K562 (cell line): ENCODE results near the gene CSF2. TPM values are rescaled to one million over a fixed set of nuclear protein-coding genes. Genes with fewer than 3 reads are reported as not detected.
A peak's percentile ranks its signal among the peaks of the same experiment; 100 is the strongest.

Experiments
- ATAC-seq: fragments of 200-7000 bp; cut with Tn5 transposase; 3 replicates; pipeline ENCODE4 v1.9.1; 2020; ENCODE audit warnings: moderate library complexity
- BruUV-seq: library from RNA; stranded (reverse); fragments of 400-500 nt; replicated peaks from 2 replicates; lab custom pipeline; 2021; lab: Mats Ljungman, UMichigan
- CTCF ChIA-PET: fragments of 300-600 bp; formaldehyde crosslinking; extraction: SDS; loops from one replicate; lab custom pipeline; 2021; ENCODE audit warnings: low intra/inter-chr PET ratio; lab: Yijun Ruan, JAX
- POLR2A ChIA-PET: fragments of 300-600, 350-650 bp; sonication (Branson Sonifier 250); formaldehyde crosslinking; extraction: SDS; loops from one replicate; lab custom pipeline; 2021; ENCODE audit warnings: antibody characterized with exemption, inconsistent platforms; lab: Yijun Ruan, JAX
- DNase-seq, 4 experiments: peaks; one replicate each; pipeline versions ENCODE4 v3.0.0 to v3.0.0-alpha.2; 2011 to 2018; ENCODE audit warnings: low spot score in 3 of 4, mixed read lengths in 3 of 4; ENCODE audit errors: extremely low read depth in 1 of 4
- FAIRE-seq: peaks from 2 replicates; lab custom pipeline; 2011; peaks lifted over from hg19 to GRCh38; lab: Jason Lieb, UNC
- H2AFZ ChIP-seq: 2 replicates; pipeline ENCODE4 v1.6.0; 2011; ENCODE audit warnings: low read depth, low read length, control low read depth, inconsistent platforms
- H3K27ac ChIP-seq: fragments of 200-600 bp; 3 replicates; pipeline ENCODE4 v1.8.0; 2011; ENCODE audit warnings: low read depth, mild to moderate bottlenecking, control low read depth, inconsistent platforms, low read length, moderate library complexity, mixed read lengths; ENCODE audit errors: extremely low read depth
- H3K27me3 ChIP-seq, 2 experiments: fragments of 300-600 bp in 1 of 2; 2 replicates in 1 of 2; 3 replicates in 1 of 2; pipeline versions ENCODE4 v1.6.0 to v1.8.0; 2011; ENCODE audit warnings: inconsistent platforms in 2 of 2, low read length in 2 of 2, mild to moderate bottlenecking in 1 of 2, mixed read lengths in 1 of 2, moderate library complexity in 1 of 2; ENCODE audit not compliant: control insufficient read depth in 2 of 2, insufficient read depth in 2 of 2
- H3K36me3 ChIP-seq: fragments of 300-600 bp; 3 replicates; pipeline ENCODE4 v1.8.0; 2011; ENCODE audit warnings: mild to moderate bottlenecking, low read length, inconsistent platforms; ENCODE audit not compliant: control insufficient read depth, insufficient read depth
- H3K4me1 ChIP-seq, 2 experiments: fragments of 200-600 bp in 1 of 2; replicated peaks in 1 of 2; 2 replicates in 1 of 2; 3 replicates in 1 of 2; pipeline versions ENCODE4 v1.5.1 to v1.8.0; 2011; ENCODE audit warnings: inconsistent platforms in 2 of 2, low read length in 2 of 2, mild to moderate bottlenecking in 1 of 2, mixed read lengths in 1 of 2, moderate library complexity in 1 of 2; ENCODE audit not compliant: control insufficient read depth in 2 of 2, insufficient read depth in 2 of 2
- H3K4me2 ChIP-seq: 2 replicates; pipeline ENCODE4 v1.6.1; 2011; ENCODE audit warnings: low read length, control low read depth, inconsistent platforms, mixed read lengths; ENCODE audit not compliant: insufficient read depth
- H3K4me3 ChIP-seq: fragments of 200-600 bp; sonication (generic), shearing (Covaris generic); 2 replicates; pipeline ENCODE4 v1.5.1; 2016; ENCODE audit warnings: control low read depth, inconsistent platforms
- H3K79me2 ChIP-seq: fragments of 200-600 bp; 3 replicates; pipeline ENCODE4 v1.8.0; 2011; ENCODE audit warnings: low read length, inconsistent platforms; ENCODE audit not compliant: control insufficient read depth, insufficient read depth
- H3K9ac ChIP-seq, 2 experiments: 2 replicates each; pipeline versions ENCODE4 v1.6.0 to v1.6.1; 2011; ENCODE audit warnings: low read depth in 2 of 2, low read length in 2 of 2, control low read depth in 1 of 2, inconsistent platforms in 1 of 2, mild to moderate bottlenecking in 1 of 2, mixed read lengths in 1 of 2; ENCODE audit not compliant: insufficient read depth in 1 of 2
- H3K9me1 ChIP-seq: one replicate; pipeline ENCODE4 v1.6.0; 2011; ENCODE audit warnings: inconsistent platforms, mild to moderate bottlenecking, low read length, moderate library complexity; ENCODE audit not compliant: control insufficient read depth, insufficient read depth
- H3K9me3 ChIP-seq: replicated peaks from 2 replicates; pipeline ENCODE4 v1.5.1; 2011; ENCODE audit warnings: low read depth, low read length, inconsistent platforms; ENCODE audit not compliant: control insufficient read depth, insufficient read depth
- H4K20me1 ChIP-seq: replicated peaks from 2 replicates; pipeline ENCODE4 v1.6.1; 2011; ENCODE audit warnings: low read length, inconsistent platforms, mixed read lengths; ENCODE audit not compliant: control insufficient read depth, insufficient read depth
- ATF6 ChIP-seq: sonication (generic); formaldehyde crosslinking; IDR thresholded peaks from 2 replicates; pipeline ENCODE4 v1.4.0; 2020; ENCODE audit warnings: mild to moderate bottlenecking, missing genetic modification reagents
- BHLHE40 ChIP-seq: IDR thresholded peaks from 2 replicates; pipeline ENCODE4 v1.6.1; 2011; ENCODE audit warnings: low read length, improper control_type of control experiment
- BRF1 ChIP-seq: IDR thresholded peaks from 3 replicates; pipeline ENCODE4 v1.6.1; 2011; ENCODE audit warnings: borderline replicate concordance, mild to moderate bottlenecking; ENCODE audit not compliant: insufficient read length; ENCODE audit errors: extremely low read depth
- CBX1 ChIP-seq: sonication (generic); IDR thresholded peaks from 2 replicates; pipeline ENCODE4 v1.6.1; 2016; ENCODE audit warnings: antibody characterized with exemption, low read depth, mild to moderate bottlenecking
- CXXC5 ChIP-seq: fragments of 250-450 bp; sonication (Bioruptor Pico); IDR thresholded peaks from 2 replicates; pipeline ENCODE4 v1.8.0; 2022; ENCODE audit warnings: inconsistent platforms, mild to moderate bottlenecking, moderate library complexity
- EP400 ChIP-seq: fragments of 450-650 bp; IDR thresholded peaks from 2 replicates; pipeline ENCODE4 v1.6.1; 2017; ENCODE audit warnings: antibody characterized with exemption, mild to moderate bottlenecking, moderate library complexity
- EWSR1 ChIP-seq: fragments of 450-650 bp; IDR thresholded peaks from 2 replicates; pipeline ENCODE4 v1.6.1; 2018; ENCODE audit warnings: borderline replicate concordance, mild to moderate bottlenecking, low read depth, moderate library complexity; ENCODE audit not compliant: partially characterized antibody
- FOXJ2 ChIP-seq: fragments of 200-800 bp; sonication (Bioruptor generic); IDR thresholded peaks from 2 replicates; pipeline ENCODE4 v1.6.1; 2016; ENCODE audit warnings: missing genetic modification characterization, missing compliant biosample characterization
- PTTG1 ChIP-seq: fragments of 450-650 bp; IDR thresholded peaks from 2 replicates; pipeline ENCODE4 v1.6.1; 2016; ENCODE audit warnings: low read depth, mild to moderate bottlenecking, missing genetic modification characterization, missing compliant biosample characterization
- TGIF2 ChIP-seq: sonication (generic); formaldehyde crosslinking; IDR thresholded peaks from 2 replicates; pipeline ENCODE4 v1.8.1; 2022; ENCODE audit warnings: mild to moderate bottlenecking, missing genetic modification reagents, moderate library complexity
- THAP12 ChIP-seq: fragments of 250-450 bp; sonication (Bioruptor Pico); IDR thresholded peaks from 2 replicates; pipeline ENCODE4 v1.9.0; 2021; ENCODE audit warnings: mild to moderate bottlenecking, inconsistent platforms
- ZNF134 ChIP-seq: fragments of 250-450 bp; sonication (Bioruptor Pico); conservative IDR thresholded peaks from 2 replicates; pipeline ENCODE4 v1.4.0; 2020
- ZNF507 ChIP-seq: conservative IDR thresholded peaks from 2 replicates; pipeline ENCODE4 v1.6.1; 2017; ENCODE audit warnings: missing genetic modification characterization, missing compliant biosample characterization
- WGBS: fragments of 100-300 bp; shearing (Covaris generic); methylation state at CpG from one replicate; pipeline ENCODE4 v1.1.6; 2016; ENCODE audit warnings: low coverage, mixed read lengths; ENCODE audit not compliant: insufficient coverage; ENCODE audit errors: missing lambda C conversion rate; 5-methylcytosine and 5-hydroxymethylcytosine counted together
- in situ Hi-C: fragments of 300-500 bp; cut with MboI; formaldehyde crosslinking; loops from 4 replicates; pipeline ENCODE4 v1.15.0; 2018; ENCODE audit warnings: inconsistent platforms, mixed read lengths
- intact Hi-C: fragments of 100-400 bp; cut with micrococcal nuclease; formaldehyde crosslinking; loops from 2 replicates; pipeline ENCODE4 v1.14.2; 2022
- polyA plus RNA-seq, 8 experiments: library from polyadenylated mRNA; depleted of rRNA in 4 of 8; stranded (reverse) in 5 of 8; unstranded in 3 of 8; fragments of >200 nt; fragmentation: Nextera tagmentation in 2 of 8; fragmentation: Illumina TruSeq in 1 of 8; extraction: Ambion mirVana in 2 of 8; extraction: Trizol in 1 of 8; gene quantifications; 2 replicates each; pipeline versions ENCODE4 v1.2.1 to v1.2.3, GENCODE V29; 2011 to 2014; ENCODE audit warnings: inconsistent platforms in 1 of 8, missing spikeins in 1 of 8
- total RNA-seq, 7 experiments: library from RNA; depleted of rRNA in 6 of 7; stranded (reverse); fragments of >200 nt in 6 of 7; fragmentation: Illumina TruSeq in 2 of 7; extraction: Trizol in 2 of 7; gene quantifications; 2 replicates each; pipeline versions ENCODE4 v1.2.1 to v1.2.3, GENCODE V29; 2011 to 2021; ENCODE audit warnings: low replicate concordance in 1 of 7
- TF ChIP-seq, protein P1 (sequence below), 2 experiments: IDR thresholded peaks; 2 replicates each; pipeline ENCODE4 v1.6.1; 2011; ENCODE audit warnings: borderline replicate concordance in 1 of 2, control low read depth in 1 of 2, low read depth in 1 of 2, low read length in 1 of 2, mild to moderate bottlenecking in 1 of 2, mixed read lengths in 1 of 2, moderate library complexity in 1 of 2; ENCODE audit not compliant: insufficient read depth in 1 of 2, insufficient read length in 1 of 2, poor library complexity in 1 of 2, severe bottlenecking in 1 of 2; ENCODE audit errors: extremely low read depth in 1 of 2

Gene CSF2
- total and polyA plus RNA-seq, 9 of the 15 experiments (the other 6 are each of a cell fraction or from before 2014, with no cell fraction given), result 0.25 to 0.29 TPM; not detected in 7

DNA sequence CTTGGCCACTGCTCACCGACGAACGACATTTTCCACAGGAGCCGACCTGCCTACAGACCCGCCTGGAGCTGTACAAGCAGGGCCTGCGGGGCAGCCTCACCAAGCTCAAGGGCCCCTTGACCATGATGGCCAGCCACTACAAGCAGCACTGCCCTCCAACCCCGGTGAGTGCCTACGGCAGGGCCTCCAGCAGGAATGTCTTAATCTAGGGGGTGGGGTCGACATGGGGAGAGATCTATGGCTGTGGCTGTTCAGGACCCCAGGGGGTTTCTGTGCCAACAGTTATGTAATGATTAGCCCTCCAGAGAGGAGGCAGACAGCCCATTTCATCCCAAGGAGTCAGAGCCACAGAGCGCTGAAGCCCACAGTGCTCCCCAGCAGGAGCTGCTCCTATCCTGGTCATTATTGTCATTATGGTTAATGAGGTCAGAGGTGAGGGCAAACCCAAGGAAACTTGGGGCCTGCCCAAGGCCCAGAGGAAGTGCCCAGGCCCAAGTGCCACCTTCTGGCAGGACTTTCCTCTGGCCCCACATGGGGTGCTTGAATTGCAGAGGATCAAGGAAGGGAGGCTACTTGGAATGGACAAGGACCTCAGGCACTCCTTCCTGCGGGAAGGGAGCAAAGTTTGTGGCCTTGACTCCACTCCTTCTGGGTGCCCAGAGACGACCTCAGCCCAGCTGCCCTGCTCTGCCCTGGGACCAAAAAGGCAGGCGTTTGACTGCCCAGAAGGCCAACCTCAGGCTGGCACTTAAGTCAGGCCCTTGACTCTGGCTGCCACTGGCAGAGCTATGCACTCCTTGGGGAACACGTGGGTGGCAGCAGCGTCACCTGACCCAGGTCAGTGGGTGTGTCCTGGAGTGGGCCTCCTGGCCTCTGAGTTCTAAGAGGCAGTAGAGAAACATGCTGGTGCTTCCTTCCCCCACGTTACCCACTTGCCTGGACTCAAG is 1.5 kb downstream of the CSF2 start:
- WGBS, result 65% methylated on average over 11 of the region's 16 CpGs
- no peaks in the 10 kb centered on the region for H3K9me1 ChIP-seq
- no peak overlapping the region for H3K4me2 ChIP-seq
- POLR2A ChIA-PET, result interaction anchor here (0.6 to 1.1 kb wide), 6 partner anchors 10 to 302 kb away, joined by 3 to 4 read pairs (median 4); no protein-coding TSS in a partner anchor
- peaks cover 26 to 50% of the 10 kb centered on the region in 2 experiments for H3K4me1 ChIP-seq
- no peak overlapping the region for H3K4me3 ChIP-seq
- no peaks in the 10 kb centered on the region for H3K79me2 ChIP-seq
- in situ Hi-C loops (loop anchor here (25.0 kb wide), 1 partner anchor 312 kb away; no protein-coding TSS in a partner anchor), intact Hi-C loops (loop anchor here (5.0 kb wide), 1 partner anchor 37 kb away; no protein-coding TSS in a partner anchor)
- peak; percentile 63 for ATAC-seq
- H3K9ac ChIP-seq, result peak overlapping the region in 1 of 2 experiments; percentile 83; a peak in 2 of 4 replicates
- no peak overlapping the region for H3K27ac ChIP-seq
- H3K36me3 ChIP-seq, result no peaks in the 10 kb centered on the region
- H3K9me3 ChIP-seq, result no peaks in the 10 kb centered on the region
- FAIRE-seq, result peak; percentile 44
- CTCF ChIA-PET, result no interaction called here
- DNase-seq, result peak; percentile 53 to 72 (median 66)
- H2AFZ ChIP-seq, result peak overlapping the region; percentile 21; the same call in 1 of the 2 replicates
- no peaks in the 10 kb centered on the region for H4K20me1 ChIP-seq
- H3K27me3 ChIP-seq, result no peaks in the 10 kb centered on the region
- BruUV-seq, result no TSS peak
- no peak for TF ChIP-seq ZNF507 (tag)
- TF ChIP-seq, protein P1, sequence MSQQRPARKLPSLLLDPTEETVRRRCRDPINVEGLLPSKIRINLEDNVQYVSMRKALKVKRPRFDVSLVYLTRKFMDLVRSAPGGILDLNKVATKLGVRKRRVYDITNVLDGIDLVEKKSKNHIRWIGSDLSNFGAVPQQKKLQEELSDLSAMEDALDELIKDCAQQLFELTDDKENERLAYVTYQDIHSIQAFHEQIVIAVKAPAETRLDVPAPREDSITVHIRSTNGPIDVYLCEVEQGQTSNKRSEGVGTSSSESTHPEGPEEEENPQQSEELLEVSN (IDR thresholded peaks at IDR 0.05; ENCODE audit: borderline replicate concordance in 1 of 2, extremely low read depth in 1 of 2, insufficient read depth in 1 of 2, insufficient read length in 1 of 2, low read depth in 1 of 2, low read length in 1 of 2, poor library complexity in 1 of 2, severe bottlenecking in 1 of 2), result peak in 1 of 2 experiments; percentile 20
- TF ChIP-seq CBX1, result no peak
- TF ChIP-seq EP400, result no peak
- no peak for TF ChIP-seq THAP12 (CRISPR knock-in tag)
- no peak for TF ChIP-seq BRF1
- TF ChIP-seq BHLHE40, result peak; percentile 19; the same call in 1 of the 2 replicates
- no peak for TF ChIP-seq FOXJ2
- no peak for TF ChIP-seq PTTG1 (tag)
- 0 out of 2 replicates have a peak, but pooled peaks have one; percentile 16 for TF ChIP-seq CXXC5 (CRISPR knock-in tag)
- TF ChIP-seq ZNF134 (CRISPR knock-in tag), result no peak
- no peak for TF ChIP-seq TGIF2 (CRISPR knock-in tag)
- TF ChIP-seq EWSR1, result no peak
- TF ChIP-seq ATF6 (CRISPR knock-in tag), result no peak
